HG03103 (cell line): ENCODE data around the gene ASB16.
A peak's percentile ranks its signal among the peaks of the same experiment; 100 is the strongest.

Source experiments
- ATAC-seq: cut with Tn5 transposase; IDR thresholded peaks from one replicate; pipeline ENCODE4 v1.9.1; 2021; ENCODE audit warnings: low read depth; ENCODE audit not compliant: unreplicated experiment

The ASB16 gene

GRCh38 chr17:44186307-44187130 is 16.0 kb downstream of the ASB16 start, which contains the start of gene TMUB2:
TMUB2 (plus strand) TSS chr17:44186972; CDS start chr17:44187709, 737 bp downstream.
- ATAC-seq, result peak; percentile 71

GRCh38 chr17:44187131-44187899 is 16.8 kb downstream of the ASB16 start:
- peak; percentile 30 for ATAC-seq

GRCh38 chr17:44188576-44189403 is 18.3 kb downstream of the ASB16 start:
- no peak for ATAC-seq

- no peak for ATAC-seq
Observed at GRCh38 chr17:44190481-44190880, 20.0 kb downstream of the ASB16 start.

DNA sequence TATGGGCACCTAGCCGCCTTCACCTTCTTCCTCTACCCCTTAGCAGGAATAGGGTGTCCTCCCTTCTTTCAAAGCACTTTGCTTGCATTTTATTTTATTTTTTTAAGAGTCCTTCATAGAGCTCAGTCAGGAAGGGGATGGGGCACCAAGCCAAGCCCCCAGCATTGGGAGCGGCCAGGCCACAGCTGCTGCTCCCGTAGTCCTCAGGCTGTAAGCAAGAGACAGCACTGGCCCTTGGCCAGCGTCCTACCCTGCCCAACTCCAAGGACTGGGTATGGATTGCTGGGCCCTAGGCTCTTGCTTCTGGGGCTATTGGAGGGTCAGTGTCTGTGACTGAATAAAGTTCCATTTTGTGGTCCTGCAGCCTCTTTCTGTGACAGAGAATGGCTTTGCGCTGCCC is 20.9 kb downstream of the ASB16 start:
- ATAC-seq, result no peak

GRCh38 chr17:44191941-44192496 is 21.5 kb downstream of the ASB16 start:
- ATAC-seq, result no peak

DNA sequence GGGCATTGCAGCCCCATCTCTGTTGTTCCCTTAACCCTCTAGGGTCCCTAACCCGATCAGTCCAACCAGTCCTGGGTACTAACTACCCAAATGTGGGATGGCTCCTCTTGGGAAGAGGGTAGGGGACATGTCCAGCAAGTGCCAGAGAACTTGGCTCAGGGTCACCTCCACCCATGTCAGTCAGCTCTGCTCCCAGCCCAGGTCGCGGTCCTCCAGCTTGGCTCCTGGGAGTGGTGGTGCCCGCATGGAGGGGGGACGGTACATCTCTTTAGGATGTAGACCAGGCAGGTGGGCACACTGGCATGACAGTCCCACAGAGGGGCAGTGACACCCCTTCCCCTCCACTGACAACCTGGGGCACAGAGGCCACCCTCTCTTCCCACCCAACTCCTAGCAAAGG is 22.2 kb downstream of the ASB16 start:
- ATAC-seq, result no peak

GRCh38 chr17:44193326-44194084 is 23.0 kb downstream of the ASB16 start:
- ATAC-seq, result no peak

- ATAC-seq, result no peak
Observed at GRCh38 chr17:44197107-44197506, 26.6 kb downstream of the ASB16 start.

DNA sequence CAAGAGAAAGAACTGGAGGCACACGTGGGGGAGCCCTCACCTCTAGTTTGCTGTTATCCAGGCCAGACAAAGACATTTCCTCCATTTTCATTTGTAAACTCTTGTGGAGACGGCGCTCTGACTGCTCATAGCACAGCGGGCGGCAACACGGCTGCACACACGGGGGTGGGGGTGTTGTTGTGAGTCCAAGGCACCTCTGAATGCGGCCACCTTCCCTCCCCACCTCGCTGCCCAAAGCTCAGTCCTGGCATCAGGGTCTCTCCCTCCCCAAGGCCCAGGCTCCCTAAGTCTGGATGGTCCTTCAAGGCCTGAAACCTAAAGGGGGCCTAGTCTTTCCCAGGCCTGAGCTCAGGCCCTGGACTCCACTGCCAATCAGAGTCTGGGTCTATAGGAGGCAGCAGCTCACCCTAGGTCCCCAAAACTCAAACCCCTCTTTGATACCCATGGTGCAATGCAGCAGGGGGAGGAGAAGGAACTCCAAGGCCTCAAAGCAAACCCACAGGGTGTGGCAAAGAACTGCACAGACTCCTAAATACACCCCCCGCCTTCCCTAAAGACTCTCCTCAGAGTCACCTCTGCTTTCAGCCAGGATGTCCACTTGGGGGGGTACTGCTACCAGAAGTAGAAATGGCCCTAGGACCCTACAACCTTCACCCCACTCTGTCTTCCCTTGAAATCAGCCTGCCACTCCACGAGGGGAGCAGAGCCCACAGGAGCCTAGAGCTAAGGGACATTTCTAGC is 27.6 kb downstream of the ASB16 start:
- ATAC-seq, result no peak

DNA sequence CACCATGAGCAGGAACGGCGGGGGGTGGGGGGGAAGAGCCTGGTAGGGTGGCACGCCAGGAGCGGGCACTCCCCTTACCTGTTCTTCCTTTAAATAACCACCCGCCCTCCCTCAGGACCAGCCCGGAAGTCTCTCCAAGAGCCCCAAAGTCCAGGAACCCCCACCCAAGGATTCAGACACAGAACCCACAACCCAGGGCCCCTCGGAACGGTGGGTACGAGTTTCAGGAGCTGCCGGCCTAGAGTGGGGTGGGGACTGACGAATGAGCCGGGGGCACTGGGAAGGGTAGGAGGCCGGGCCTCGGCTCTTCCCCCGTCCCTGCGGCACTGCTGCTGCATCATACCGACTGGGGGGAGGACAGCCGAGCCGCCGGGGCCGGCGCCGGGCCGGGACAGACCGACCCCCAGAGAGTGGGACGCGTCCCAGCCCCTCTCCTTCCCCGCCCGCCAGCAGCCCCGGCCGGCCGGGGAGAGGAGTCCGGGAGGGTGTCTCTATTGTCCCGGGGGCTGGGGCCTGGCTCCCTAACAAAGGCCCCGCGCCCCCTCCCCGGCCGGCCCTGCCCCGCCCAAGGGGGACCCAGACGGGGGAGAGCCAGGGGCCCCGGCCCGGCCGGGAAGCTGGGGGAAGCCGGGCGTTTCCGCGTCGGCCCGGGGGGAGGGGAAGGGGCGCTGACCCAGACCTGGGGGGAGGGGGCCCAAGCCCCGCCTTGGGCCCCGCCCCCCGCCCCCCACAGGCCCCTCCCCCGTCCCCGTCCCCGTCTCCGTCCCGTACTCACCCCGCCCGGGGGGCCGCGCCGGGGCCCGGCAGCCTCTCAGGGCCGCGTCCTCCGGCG is 28.4 kb downstream of the ASB16 start:
- peak; percentile 12 for ATAC-seq

GRCh38 chr17:44199553-44200477 is 29.3 kb downstream of the ASB16 start, which contains the start of gene ATXN7L3:
ATXN7L3 (minus strand) TSS chr17:44199884; CDS start chr17:44198070, 1,814 bp downstream.
- peak; percentile 65 for ATAC-seq

GRCh38 chr17:44200478-44201155 is 30.1 kb downstream of the ASB16 start:
- ATAC-seq, result no peak

DNA sequence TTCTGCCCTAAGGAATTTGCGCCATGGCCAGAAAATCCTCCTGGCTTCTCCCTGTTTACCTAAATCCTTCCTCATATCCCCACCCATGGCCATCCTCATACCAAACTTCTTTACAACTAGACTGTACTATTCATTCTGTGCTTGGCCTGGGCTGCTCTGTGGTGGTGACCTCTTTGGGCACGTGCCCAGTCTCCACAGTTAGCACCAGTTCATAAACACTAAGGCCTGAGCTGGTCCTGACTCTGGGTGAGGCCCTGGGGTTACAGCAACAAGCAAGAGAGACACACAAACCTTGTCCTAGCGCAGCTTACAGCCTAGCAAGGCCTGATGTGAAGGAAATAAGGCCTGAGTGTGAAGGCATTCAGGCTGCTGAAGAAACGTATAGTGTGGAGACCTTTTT is 32.3 kb downstream of the ASB16 start:
- ATAC-seq, result no peak

DNA sequence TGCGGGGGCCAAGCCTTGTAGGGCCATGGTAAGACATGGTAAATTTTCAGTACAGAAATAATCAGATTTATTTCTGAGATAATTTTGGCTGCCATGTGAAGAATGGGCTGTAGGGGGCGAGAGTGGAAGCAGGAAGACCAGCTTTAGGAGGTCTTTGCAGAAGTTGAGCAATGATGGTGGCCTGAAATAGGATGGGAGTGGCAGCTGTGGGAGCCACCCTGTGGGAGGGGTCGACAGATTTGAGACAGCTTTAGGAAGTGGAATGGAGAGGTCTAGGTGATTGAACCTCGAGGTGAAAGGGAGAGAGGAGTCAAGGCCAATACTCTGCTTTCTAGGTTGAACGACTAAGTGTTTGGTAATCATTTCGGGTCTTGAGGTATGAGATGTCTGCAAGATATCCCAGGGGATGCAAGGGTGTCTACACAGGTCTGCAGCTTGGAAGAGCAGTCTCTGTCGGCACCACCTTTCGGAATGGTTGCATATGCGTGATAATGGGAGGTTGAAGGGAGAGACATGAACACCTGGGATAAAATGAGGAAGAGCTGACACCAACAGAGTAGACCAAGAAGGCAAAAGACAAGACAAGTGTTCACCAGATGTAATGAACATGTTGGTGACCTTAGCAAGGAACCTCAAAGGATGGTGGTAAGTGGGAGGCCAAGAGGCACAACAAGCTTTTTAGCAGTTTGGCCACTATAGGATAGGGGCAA is 33.4 kb downstream of the ASB16 start:
- no peak for ATAC-seq

DNA sequence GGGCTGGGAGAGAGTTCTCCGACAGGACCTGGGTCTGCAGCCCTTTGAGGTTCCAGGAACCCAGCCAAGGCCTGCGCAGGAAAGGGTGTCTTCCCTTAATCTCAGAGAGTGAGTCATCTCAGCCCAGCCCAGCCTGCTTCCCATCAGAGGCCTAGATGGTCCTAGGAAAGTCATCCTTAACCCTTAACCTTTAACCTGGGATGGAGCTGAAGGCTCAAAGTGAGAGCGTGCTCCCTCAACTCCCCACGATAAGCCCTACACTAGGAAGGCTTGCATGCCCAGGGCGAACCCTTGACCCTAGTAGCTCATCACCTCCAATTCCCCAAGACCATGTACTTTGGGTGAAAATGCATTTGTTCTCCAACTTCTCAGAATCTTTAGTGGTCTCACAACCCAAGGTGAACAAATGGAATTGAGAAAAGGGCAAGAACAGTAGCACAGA is 34.0 kb downstream of the ASB16 start:
- no peak for ATAC-seq
